Astrocyte (in vitro differentiated cells and primary cell): ENCODE data around the gene TRAK2. TPM values are rescaled to one million over a fixed set of nuclear protein-coding genes. Genes with fewer than 3 reads are reported as not detected.
"Not testable (repeated sequence)": the region's sequence is repeated elsewhere in the genome, so short reads cannot be mapped to it uniquely, and the experiment has no call there.

ENCODE experiments used
- DNase-seq: peaks from one replicate; pipeline ENCODE4 v3.0.0-alpha.2; 2010; ENCODE audit warnings: low read depth
- FAIRE-seq: peaks from 2 replicates; lab custom pipeline; 2011; peaks lifted over from hg19 to GRCh38; lab: Jason Lieb, UNC
- H2AFZ ChIP-seq: 2 replicates; pipeline ENCODE4 v1.6.0; 2012; ENCODE audit warnings: low read depth, low read length, inconsistent platforms
- H3K27ac ChIP-seq: 2 replicates; pipeline ENCODE4 v1.5.1; 2011; ENCODE audit warnings: low read depth, low read length, inconsistent platforms
- H3K27me3 ChIP-seq: 2 replicates; pipeline ENCODE4 v1.6.0; 2011; ENCODE audit warnings: low read length, inconsistent platforms; ENCODE audit not compliant: insufficient read depth
- H3K36me3 ChIP-seq: 2 replicates; pipeline ENCODE4 v1.5.1; 2011; ENCODE audit warnings: low read length, inconsistent platforms; ENCODE audit not compliant: insufficient read depth
- H3K4me1 ChIP-seq: 2 replicates; pipeline ENCODE4 v1.5.1; 2011; ENCODE audit warnings: low read length, inconsistent platforms; ENCODE audit not compliant: insufficient read depth
- H3K4me2 ChIP-seq: 2 replicates; pipeline ENCODE4 v1.6.0; 2012; ENCODE audit warnings: low read length, inconsistent platforms
- H3K4me3 ChIP-seq: 2 replicates; pipeline ENCODE4 v1.5.1; 2011; ENCODE audit warnings: low read depth, mild to moderate bottlenecking, low read length, inconsistent platforms; ENCODE audit not compliant: insufficient read depth
- H3K79me2 ChIP-seq: 2 replicates; pipeline ENCODE4 v1.6.0; 2012; ENCODE audit warnings: mild to moderate bottlenecking, low read length, inconsistent platforms; ENCODE audit not compliant: insufficient read depth
- H3K9ac ChIP-seq: 2 replicates; pipeline ENCODE4 v1.6.0; 2012; ENCODE audit warnings: mild to moderate bottlenecking, low read length, inconsistent platforms
- H3K9me3 ChIP-seq: 2 replicates; pipeline ENCODE4 v1.5.1; 2012; ENCODE audit warnings: low read depth, mild to moderate bottlenecking, low read length, inconsistent platforms; ENCODE audit not compliant: insufficient read depth
- H4K20me1 ChIP-seq: 2 replicates; pipeline ENCODE4 v1.6.0; 2012; ENCODE audit warnings: low read length, inconsistent platforms; ENCODE audit not compliant: insufficient read depth
- H3K27ac Mint-ChIP-seq: one replicate; pipeline ENCODE4 v1.8.0; 2021; ENCODE audit warnings: mild to moderate bottlenecking, mixed read lengths; ENCODE audit not compliant: unreplicated experiment
- H3K27me3 Mint-ChIP-seq: one replicate; pipeline ENCODE4 v1.8.0; 2021; ENCODE audit warnings: low read depth, mixed read lengths; ENCODE audit not compliant: unreplicated experiment
- H3K36me3 Mint-ChIP-seq: one replicate; pipeline ENCODE4 v1.8.0; 2021; ENCODE audit warnings: low read depth, mixed read lengths; ENCODE audit not compliant: unreplicated experiment
- H3K4me1 Mint-ChIP-seq: one replicate; pipeline ENCODE4 v1.8.0; 2021; ENCODE audit warnings: low read depth, mixed read lengths; ENCODE audit not compliant: unreplicated experiment
- H3K4me3 Mint-ChIP-seq: one replicate; pipeline ENCODE4 v1.8.0; 2021; ENCODE audit warnings: mild to moderate bottlenecking, moderate library complexity, mixed read lengths; ENCODE audit not compliant: unreplicated experiment
- H3K9me3 Mint-ChIP-seq: one replicate; pipeline ENCODE4 v1.8.0; 2021; ENCODE audit warnings: mild to moderate bottlenecking, mixed read lengths; ENCODE audit not compliant: unreplicated experiment
- EZH2 ChIP-seq: IDR thresholded peaks from 2 replicates; pipeline ENCODE4 v1.6.1; 2012; ENCODE audit warnings: mild to moderate bottlenecking, low read length, inconsistent platforms; ENCODE audit not compliant: insufficient read depth
- total RNA-seq: library from RNA; stranded (reverse); gene quantifications from 2 replicates; pipeline ENCODE4 v1.2.1, GENCODE V29; 2021
- TF ChIP-seq, protein P1 (sequence below): IDR thresholded peaks from 2 replicates; pipeline ENCODE4 v1.5.1; 2011; ENCODE audit warnings: low read depth, mild to moderate bottlenecking, inconsistent platforms, low read length, moderate library complexity; ENCODE audit not compliant: insufficient read depth

The TRAK2 gene
- total RNA-seq, 1 donor from 2014 or later: 39.1 TPM

DNA sequence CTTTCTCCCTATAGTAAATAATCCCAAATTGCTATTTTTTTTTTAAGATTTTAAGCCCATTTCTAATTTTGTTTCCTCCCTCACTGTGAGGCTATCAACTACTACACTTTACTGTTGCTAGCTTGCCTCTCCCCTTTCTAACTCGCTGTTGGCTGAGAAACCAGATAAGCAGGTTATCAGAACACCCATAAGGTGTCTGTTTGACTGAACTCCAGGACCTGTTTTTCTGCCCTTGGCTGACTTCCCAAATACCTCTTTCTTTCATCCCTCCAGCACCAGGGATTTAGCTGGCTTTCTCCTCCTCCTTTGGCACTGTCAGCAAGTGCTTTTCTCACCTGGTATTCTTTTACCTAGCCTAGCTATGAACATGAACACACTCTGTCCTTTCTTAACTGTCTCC, 11.1 kb downstream of the TRAK2 start:
- H3K27ac ChIP-seq: no peak overlapping the region
- peaks cover 74% of the 10 kb centered on the region for H3K79me2 ChIP-seq
- H3K4me1 ChIP-seq: no peaks in the 10 kb centered on the region
- Mint-ChIP-seq H3K4me3 (no peak overlapping the region), H3K36me3 (no peaks in the 10 kb centered on the region), H3K9me3 (no peaks in the 10 kb centered on the region), H3K4me1 (peaks cover 5% of the 10 kb centered on the region), H3K27ac (no peak overlapping the region), H3K27me3 (no peaks in the 10 kb centered on the region)
- H3K27me3 ChIP-seq: no peaks in the 10 kb centered on the region
- H3K9ac ChIP-seq: no peak overlapping the region
- DNase-seq (no peak), FAIRE-seq (no peak)
- H3K4me3 ChIP-seq: no peak overlapping the region
- H3K36me3 ChIP-seq: no peaks in the 10 kb centered on the region
- peaks cover 26% of the 10 kb centered on the region for H4K20me1 ChIP-seq
- no peak overlapping the region for H2AFZ ChIP-seq
- TF ChIP-seq EZH2: no peak
- TF ChIP-seq, protein P1, sequence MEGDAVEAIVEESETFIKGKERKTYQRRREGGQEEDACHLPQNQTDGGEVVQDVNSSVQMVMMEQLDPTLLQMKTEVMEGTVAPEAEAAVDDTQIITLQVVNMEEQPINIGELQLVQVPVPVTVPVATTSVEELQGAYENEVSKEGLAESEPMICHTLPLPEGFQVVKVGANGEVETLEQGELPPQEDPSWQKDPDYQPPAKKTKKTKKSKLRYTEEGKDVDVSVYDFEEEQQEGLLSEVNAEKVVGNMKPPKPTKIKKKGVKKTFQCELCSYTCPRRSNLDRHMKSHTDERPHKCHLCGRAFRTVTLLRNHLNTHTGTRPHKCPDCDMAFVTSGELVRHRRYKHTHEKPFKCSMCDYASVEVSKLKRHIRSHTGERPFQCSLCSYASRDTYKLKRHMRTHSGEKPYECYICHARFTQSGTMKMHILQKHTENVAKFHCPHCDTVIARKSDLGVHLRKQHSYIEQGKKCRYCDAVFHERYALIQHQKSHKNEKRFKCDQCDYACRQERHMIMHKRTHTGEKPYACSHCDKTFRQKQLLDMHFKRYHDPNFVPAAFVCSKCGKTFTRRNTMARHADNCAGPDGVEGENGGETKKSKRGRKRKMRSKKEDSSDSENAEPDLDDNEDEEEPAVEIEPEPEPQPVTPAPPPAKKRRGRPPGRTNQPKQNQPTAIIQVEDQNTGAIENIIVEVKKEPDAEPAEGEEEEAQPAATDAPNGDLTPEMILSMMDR: no peak
- H3K9me3 ChIP-seq: no peaks in the 10 kb centered on the region
- H3K4me2 ChIP-seq: no peak overlapping the region

DNA sequence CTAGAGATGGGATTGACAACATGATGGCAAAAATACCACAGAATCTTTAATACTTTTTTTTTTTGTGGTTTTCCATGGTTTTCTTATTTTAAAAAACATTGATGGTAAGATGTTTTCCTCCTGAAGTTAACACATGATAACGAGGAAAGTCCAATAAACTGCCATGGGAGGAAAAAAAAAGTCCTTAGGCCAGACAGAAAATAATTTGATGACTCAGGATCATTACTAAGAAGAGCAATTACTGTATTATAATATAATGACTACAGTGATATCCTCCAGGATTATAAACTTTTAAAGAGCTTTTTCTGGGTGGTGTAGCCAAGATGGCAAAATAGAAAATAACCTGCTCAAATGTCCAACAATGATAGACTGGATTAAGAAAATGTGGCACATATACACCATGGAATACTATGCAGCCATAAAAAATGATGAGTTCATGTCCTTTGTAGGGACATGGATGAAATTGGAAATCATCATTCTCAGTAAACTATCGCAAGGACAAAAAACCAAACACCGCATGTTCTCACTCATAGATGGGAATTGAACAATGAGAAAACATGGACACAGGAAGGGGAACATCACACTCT, 11.8 kb downstream of the TRAK2 start:
- H3K4me1 ChIP-seq, H3K4me3 Mint-ChIP-seq, H2AFZ ChIP-seq, H3K4me3 ChIP-seq, H3K4me2 ChIP-seq, H3K9me3 ChIP-seq, H3K36me3 Mint-ChIP-seq, H3K9ac ChIP-seq, H3K9me3 Mint-ChIP-seq, H3K27ac Mint-ChIP-seq, H3K27me3 Mint-ChIP-seq, H3K27ac ChIP-seq, H3K27me3 ChIP-seq, DNase-seq, H3K4me1 Mint-ChIP-seq, FAIRE-seq, H3K36me3 ChIP-seq: not testable (repeated sequence)
- Histone ChIP-seq H3K79me2 (peaks cover 76% of the 10 kb centered on the region), H4K20me1 (peaks cover 22% of the 10 kb centered on the region)

DNA sequence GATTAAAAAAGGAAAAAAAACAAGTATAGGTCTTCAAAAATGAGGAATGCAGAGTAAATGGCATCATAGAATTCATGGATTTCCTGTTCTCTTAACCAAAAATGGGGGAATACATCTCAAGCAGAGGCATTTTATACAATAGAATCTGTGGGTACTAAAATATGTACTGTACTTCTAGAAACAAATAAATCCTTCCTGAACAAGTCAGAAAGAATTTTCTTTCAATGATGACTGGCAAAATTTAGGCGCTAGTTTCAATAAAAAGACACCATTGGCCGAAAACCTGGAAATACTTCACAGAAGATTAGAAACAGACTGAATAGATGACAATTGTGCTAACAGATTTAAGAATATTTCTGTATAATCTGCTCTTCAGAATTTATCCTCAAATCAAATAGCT, 15.1 kb downstream of the TRAK2 start:
- H3K9me3 Mint-ChIP-seq: no peaks in the 10 kb centered on the region
- H2AFZ ChIP-seq: no peak overlapping the region
- H3K36me3 ChIP-seq: no peaks in the 10 kb centered on the region
- no peak overlapping the region for H3K4me3 ChIP-seq
- H3K27me3 Mint-ChIP-seq: no peaks in the 10 kb centered on the region
- H4K20me1 ChIP-seq: peaks cover 18% of the 10 kb centered on the region
- DNase-seq (peak; percentile 19), FAIRE-seq (peak; percentile 43)
- H3K27ac Mint-ChIP-seq: no peak overlapping the region
- no peak overlapping the region for H3K9ac ChIP-seq
- H3K4me2 ChIP-seq: no peak overlapping the region
- H3K36me3 Mint-ChIP-seq: peaks cover under 1% of the 10 kb centered on the region
- TF ChIP-seq EZH2: no peak
- TF ChIP-seq, protein P1: no peak
- H3K27ac ChIP-seq: no peak overlapping the region
- no peak overlapping the region for H3K4me3 Mint-ChIP-seq
- peaks cover 17% of the 10 kb centered on the region for H3K4me1 ChIP-seq
- no peaks in the 10 kb centered on the region for H3K9me3 ChIP-seq
- H3K4me1 Mint-ChIP-seq: peaks cover 26% of the 10 kb centered on the region
- no peaks in the 10 kb centered on the region for H3K27me3 ChIP-seq
- H3K79me2 ChIP-seq: peaks cover 74% of the 10 kb centered on the region
